ENCODE results near the gene PLSCR4.
"Not testable (repeated sequence)": the region's sequence is repeated elsewhere in the genome, so short reads cannot be mapped to it uniquely, and the experiment has no call there.

Gene PLSCR4

DNA sequence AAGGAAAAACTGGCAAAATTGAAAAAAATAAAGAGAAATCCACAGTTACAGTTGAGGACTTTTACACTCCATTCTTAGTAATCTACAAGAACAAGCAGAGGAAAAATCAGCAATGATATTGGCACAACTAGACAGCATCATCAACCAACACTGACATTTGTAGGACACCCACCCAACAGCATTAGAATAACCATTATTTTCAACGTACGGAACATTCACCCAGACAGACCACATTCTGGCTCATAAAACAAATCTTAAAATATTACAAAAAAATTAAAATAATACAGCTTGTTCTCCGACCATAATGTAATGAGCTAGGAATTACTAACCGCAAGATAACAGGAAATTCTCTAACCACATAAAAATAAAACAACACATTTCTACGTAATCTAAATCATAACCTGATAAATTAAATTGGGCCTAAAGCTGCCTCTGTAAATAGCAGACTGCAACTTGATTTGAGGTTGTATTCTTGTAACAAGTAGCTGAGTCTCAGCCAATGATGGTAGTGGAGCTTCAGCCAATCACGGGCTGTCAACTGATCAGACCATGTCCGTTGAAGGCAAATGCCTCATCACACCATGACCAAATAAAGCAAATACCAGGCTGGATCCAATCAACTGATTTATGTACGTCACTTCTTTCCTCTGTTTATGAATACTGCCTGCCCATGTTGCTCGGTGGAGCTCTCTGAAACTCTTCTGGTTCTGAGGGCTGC, 9.2 kb downstream of the PLSCR4 start:
- DNase-seq (ENCODE audit: low read depth), result no peak
- TF ChIP-seq, protein P1, sequence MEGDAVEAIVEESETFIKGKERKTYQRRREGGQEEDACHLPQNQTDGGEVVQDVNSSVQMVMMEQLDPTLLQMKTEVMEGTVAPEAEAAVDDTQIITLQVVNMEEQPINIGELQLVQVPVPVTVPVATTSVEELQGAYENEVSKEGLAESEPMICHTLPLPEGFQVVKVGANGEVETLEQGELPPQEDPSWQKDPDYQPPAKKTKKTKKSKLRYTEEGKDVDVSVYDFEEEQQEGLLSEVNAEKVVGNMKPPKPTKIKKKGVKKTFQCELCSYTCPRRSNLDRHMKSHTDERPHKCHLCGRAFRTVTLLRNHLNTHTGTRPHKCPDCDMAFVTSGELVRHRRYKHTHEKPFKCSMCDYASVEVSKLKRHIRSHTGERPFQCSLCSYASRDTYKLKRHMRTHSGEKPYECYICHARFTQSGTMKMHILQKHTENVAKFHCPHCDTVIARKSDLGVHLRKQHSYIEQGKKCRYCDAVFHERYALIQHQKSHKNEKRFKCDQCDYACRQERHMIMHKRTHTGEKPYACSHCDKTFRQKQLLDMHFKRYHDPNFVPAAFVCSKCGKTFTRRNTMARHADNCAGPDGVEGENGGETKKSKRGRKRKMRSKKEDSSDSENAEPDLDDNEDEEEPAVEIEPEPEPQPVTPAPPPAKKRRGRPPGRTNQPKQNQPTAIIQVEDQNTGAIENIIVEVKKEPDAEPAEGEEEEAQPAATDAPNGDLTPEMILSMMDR (IDR thresholded peaks at IDR 0.05; ENCODE audit: low read depth, low read length), result no peak
- TF ChIP-seq, protein P2, sequence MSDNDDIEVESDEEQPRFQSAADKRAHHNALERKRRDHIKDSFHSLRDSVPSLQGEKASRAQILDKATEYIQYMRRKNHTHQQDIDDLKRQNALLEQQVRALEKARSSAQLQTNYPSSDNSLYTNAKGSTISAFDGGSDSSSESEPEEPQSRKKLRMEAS (IDR thresholded peaks at IDR 0.05; ENCODE audit: low read depth, low read length), result no peak
- TF ChIP-seq POLR2A (IDR thresholded peaks at IDR 0.05; ENCODE audit: extremely low read depth, insufficient read length) (no peak), MYC (IDR thresholded peaks at IDR 0.05; ENCODE audit: low read depth, low read length) (no peak)
- no peak overlapping the region for H3K4me3 ChIP-seq (ENCODE audit: low read depth, low read length)

DNA sequence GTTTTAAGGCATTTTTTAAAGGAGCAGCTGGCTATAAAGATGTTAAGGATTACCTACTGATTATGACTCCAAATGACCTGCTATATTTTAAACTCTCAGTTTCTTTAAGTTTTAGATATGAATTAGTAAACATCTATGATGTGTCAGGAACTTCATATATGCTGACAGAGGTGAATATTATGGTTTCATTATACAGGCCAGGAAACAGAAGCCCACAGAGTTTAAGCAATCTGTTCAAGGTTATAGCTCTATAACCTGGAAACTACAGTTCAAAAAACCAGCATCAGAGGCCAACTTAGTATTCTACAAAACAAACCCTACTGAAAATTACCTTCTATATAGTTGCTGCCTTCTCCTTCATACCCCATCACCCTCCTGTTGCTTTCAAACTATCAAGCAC, 17.4 kb downstream of the PLSCR4 start:
- H3K4me3 ChIP-seq (ENCODE audit: low read depth, low read length), result no peak overlapping the region
- no peak for DNase-seq (ENCODE audit: low read depth)
- no peak for TF ChIP-seq MYC (IDR thresholded peaks at IDR 0.05; ENCODE audit: low read depth, low read length)
- no peak for TF ChIP-seq POLR2A (IDR thresholded peaks at IDR 0.05; ENCODE audit: extremely low read depth, insufficient read length)
- TF ChIP-seq, protein P1 (IDR thresholded peaks at IDR 0.05; ENCODE audit: low read depth, low read length), result no peak
- TF ChIP-seq, protein P2 (IDR thresholded peaks at IDR 0.05; ENCODE audit: low read depth, low read length), result no peak

DNA sequence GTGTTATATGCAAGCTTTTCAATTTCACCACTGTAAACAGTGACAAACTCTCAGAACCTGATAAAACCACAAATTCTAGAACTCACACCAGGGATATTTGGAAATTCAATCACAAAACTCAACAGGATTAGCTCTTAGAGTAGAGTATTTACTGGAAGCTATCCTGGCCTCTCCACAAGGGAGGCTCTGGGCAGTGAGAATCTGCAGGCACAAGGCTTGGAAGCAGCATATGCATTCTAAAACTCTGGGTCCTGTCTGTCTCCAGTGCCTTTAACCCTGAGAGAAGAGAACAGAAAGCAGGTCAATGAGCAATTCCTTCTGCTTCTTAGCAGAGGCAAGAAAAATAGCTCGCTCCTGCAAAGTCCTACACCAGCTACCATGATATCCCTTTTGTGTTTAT, 23.4 kb downstream of the PLSCR4 start:
- no peak for DNase-seq (ENCODE audit: low read depth)
- no peak overlapping the region for H3K4me3 ChIP-seq (ENCODE audit: low read depth, low read length)
- TF ChIP-seq, protein P2 (IDR thresholded peaks at IDR 0.05; ENCODE audit: low read depth, low read length), result no peak
- TF ChIP-seq, protein P1 (IDR thresholded peaks at IDR 0.05; ENCODE audit: low read depth, low read length), result no peak
- TF ChIP-seq POLR2A (IDR thresholded peaks at IDR 0.05; ENCODE audit: extremely low read depth, insufficient read length), result no peak
- no peak for TF ChIP-seq MYC (IDR thresholded peaks at IDR 0.05; ENCODE audit: low read depth, low read length)

DNA sequence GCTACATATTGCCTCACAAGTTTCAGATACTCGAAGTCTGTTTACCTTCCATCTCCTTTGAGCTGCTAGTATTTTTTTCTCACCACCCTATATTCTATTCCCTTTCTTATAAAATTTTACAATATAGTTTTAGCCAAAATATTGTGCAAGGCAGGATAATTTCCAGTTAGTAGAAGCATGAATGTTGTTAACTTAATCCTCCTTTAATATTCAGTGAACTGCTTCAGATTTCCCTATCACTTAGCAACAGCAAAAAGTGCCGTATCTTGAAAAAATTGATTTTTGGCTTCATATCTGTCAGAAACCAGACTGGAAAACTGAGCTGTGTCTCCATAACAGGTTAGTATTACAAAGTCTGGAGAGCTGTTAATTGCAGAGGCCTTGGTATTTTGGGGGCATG, 24.0 kb downstream of the PLSCR4 start:
- TF ChIP-seq, protein P1 (IDR thresholded peaks at IDR 0.05; ENCODE audit: low read depth, low read length), result no peak
- TF ChIP-seq POLR2A (IDR thresholded peaks at IDR 0.05; ENCODE audit: extremely low read depth, insufficient read length) (no peak), MYC (IDR thresholded peaks at IDR 0.05; ENCODE audit: low read depth, low read length) (no peak)
- TF ChIP-seq, protein P2 (IDR thresholded peaks at IDR 0.05; ENCODE audit: low read depth, low read length), result no peak
- DNase-seq (ENCODE audit: low read depth), result no peak
- no peak overlapping the region for H3K4me3 ChIP-seq (ENCODE audit: low read depth, low read length)

DNA sequence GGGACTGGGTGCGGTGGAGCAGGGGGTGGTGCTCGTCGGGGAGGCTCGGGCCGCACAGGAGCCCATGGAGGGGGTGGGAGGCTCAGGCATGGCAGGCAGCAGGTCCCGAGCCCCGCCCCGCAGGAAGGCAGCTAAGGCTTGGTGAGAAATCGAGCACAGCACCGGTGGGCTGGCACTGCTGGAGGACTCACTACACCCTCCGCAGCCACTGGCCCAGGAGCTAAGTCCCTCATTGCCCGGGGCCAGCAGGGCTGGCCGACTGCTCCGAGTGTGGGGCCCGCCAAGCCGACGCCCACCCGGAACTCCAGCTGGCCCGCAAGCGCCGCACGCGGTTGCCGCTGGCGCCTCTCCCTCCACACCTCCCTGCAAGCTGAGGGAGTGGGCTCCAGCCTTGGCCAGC, 25.4 kb downstream of the PLSCR4 start:
- not testable (repeated sequence) for DNase-seq (ENCODE audit: low read depth)

DNA sequence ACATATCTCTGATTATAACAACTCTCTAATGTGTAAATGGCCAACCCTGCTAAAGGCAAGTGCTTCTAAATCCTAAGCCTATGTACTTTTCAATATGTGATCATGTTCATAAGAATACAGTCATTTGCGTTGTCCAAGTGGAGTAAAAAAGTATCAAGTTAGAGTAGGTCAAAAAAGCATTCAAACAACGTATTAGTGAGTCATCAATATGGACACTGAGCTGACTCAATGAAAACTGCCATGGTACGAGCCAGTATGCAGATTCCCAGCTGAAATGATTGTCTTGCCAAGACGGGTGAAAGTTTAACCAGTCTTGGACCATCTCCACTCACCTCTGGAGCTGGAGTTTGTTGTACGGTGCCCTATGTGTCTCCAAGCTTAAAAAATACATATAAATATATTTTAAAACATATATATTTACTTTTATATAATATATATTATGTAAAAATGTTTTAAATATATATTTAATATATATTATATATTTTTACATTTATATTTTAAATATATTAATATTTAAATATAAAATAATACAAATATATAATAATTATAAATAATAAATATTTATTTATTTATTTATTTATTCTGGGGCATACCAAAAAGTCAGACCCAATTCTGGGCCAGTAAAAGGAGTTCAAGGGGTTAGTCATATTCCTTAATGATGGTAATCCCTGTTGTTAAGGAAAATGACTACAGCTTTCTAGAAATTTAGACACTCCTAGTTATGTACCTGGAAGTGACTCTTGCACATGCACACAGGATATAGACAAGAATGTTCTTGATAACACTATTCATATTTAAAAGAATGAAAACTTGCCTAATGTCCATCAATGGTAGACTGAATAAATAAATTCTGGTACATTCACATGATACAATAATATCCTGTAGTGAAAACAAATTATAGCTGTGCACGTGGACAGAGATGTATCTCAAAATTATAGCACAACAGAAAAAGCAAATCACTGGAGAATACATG, 27.2 kb downstream of the PLSCR4 start:
- no peak for DNase-seq (ENCODE audit: low read depth)
- no peak overlapping the region for H3K4me3 ChIP-seq (ENCODE audit: low read depth, low read length)
- no peak for TF ChIP-seq MYC (IDR thresholded peaks at IDR 0.05; ENCODE audit: low read depth, low read length)
- TF ChIP-seq, protein P1 (IDR thresholded peaks at IDR 0.05; ENCODE audit: low read depth, low read length), result no peak
- TF ChIP-seq POLR2A (IDR thresholded peaks at IDR 0.05; ENCODE audit: extremely low read depth, insufficient read length), result no peak
- TF ChIP-seq, protein P2 (IDR thresholded peaks at IDR 0.05; ENCODE audit: low read depth, low read length), result no peak

More for the DNA sequence above, 25.4 kb downstream of the PLSCR4 start:
- H3K4me3 ChIP-seq (ENCODE audit: low read depth, low read length), result not testable (repeated sequence)

Data from NB4 (cell line).